Measurements from ENCODE around the gene PAK3. TPM values are rescaled to one million over a fixed set of nuclear protein-coding genes. Genes with fewer than 3 reads are reported as not detected.

Gene PAK3
- total RNA-seq, 4 donors from 2014 or later, result 1.8 to 5.0 (median 2.2) TPM

DNA sequence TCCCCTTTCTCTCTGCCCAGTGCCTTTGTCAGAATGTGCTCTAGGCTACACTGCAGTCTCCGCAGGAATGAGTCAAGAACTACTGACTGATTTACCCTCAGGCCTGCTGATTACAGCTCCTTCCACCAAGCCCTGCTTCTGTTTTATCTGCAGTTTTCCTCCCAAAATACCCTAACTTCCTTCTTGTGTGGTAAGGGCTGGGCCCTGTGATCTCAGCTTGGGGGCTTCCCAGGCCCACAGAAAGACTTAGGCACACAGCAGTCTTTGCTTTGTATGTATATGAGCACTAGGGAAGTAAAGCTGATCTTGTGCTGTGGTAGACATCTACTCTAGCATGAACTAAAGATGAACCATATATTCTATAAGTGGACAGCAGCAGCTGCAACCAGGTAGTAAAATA lies 18.8 kb downstream of the PAK3 start:
- no peaks in the 10 kb centered on the region for H3K4me1 ChIP-seq
- no peaks in the 10 kb centered on the region for H3K36me3 ChIP-seq
- TF ChIP-seq EP300 (IDR thresholded peaks at IDR 0.05) (no peak), POLR2A (IDR thresholded peaks at IDR 0.05) (no peak), POLR2AphosphoS5 (IDR thresholded peaks at IDR 0.05) (no peak)
- TF ChIP-seq, protein P1, sequence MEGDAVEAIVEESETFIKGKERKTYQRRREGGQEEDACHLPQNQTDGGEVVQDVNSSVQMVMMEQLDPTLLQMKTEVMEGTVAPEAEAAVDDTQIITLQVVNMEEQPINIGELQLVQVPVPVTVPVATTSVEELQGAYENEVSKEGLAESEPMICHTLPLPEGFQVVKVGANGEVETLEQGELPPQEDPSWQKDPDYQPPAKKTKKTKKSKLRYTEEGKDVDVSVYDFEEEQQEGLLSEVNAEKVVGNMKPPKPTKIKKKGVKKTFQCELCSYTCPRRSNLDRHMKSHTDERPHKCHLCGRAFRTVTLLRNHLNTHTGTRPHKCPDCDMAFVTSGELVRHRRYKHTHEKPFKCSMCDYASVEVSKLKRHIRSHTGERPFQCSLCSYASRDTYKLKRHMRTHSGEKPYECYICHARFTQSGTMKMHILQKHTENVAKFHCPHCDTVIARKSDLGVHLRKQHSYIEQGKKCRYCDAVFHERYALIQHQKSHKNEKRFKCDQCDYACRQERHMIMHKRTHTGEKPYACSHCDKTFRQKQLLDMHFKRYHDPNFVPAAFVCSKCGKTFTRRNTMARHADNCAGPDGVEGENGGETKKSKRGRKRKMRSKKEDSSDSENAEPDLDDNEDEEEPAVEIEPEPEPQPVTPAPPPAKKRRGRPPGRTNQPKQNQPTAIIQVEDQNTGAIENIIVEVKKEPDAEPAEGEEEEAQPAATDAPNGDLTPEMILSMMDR (IDR thresholded peaks at IDR 0.05), result no peak
- no peak overlapping the region for H3K4me3 ChIP-seq
- 80% methylated on average over 1 of the region's 1 CpG; no CpG with 5 or more reads in 1 of the 2 donors for WGBS, 2 donors (ENCODE audit: low coverage in 1 of 2)
- H3K27ac ChIP-seq, result no peak overlapping the region
- no peaks in the 10 kb centered on the region for H3K9me3 ChIP-seq
- H3K27me3 ChIP-seq, result no peaks in the 10 kb centered on the region
- ATAC-seq, result no peak

DNA sequence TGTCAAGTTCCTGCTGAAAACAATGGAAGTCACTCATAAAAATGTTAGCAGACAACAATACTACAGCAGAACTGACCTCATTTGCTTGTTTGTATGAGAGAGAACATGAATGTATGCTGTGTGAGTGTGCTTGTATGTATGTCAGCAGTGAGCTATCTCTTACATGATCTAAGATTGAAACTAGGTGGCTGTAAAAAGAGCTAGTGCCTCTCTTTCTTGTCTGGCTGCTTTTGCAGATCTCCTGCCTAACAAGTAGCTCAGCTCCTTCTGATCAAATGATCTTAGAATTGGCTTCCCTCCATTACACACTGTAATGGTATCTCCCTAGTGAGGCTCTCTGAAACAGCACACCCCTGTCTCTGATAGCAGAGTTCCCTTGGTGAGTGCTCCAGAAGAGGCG lies 20.7 kb downstream of the PAK3 start:
- Histone ChIP-seq H3K4me1 (no peaks in the 10 kb centered on the region), H3K4me3 (no peak overlapping the region), H3K27me3 (no peaks in the 10 kb centered on the region), H3K27ac (no peak overlapping the region), H3K36me3 (no peaks in the 10 kb centered on the region), H3K9me3 (no peaks in the 10 kb centered on the region)
- ATAC-seq, result no peak
- WGBS, 2 donors (ENCODE audit: low coverage in 1 of 2), result no CpG with 5 or more reads among the region's 1 CpG
- TF ChIP-seq, protein P1 (IDR thresholded peaks at IDR 0.05), result no peak
- no peak for TF ChIP-seq POLR2A (IDR thresholded peaks at IDR 0.05)

DNA sequence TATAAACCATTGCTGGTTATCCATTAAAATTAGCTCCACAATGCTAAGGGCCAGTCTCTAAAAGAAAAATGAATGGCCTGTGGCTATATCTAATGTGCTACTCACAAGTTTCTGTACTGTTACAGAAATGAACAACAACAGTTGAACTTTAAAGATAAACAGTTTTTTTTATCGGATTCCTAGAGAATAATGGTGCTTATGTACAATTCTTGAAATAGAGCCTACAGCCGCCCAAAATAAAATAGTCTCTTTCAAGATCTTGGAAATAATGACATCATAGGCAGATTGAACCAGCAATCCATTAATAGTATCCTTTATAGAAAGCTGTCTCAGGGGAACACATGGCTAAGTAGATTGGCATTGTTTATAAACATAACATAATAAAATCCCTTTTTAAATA lies 23.4 kb downstream of the PAK3 start:
- ATAC-seq, result no peak
- H3K4me3 ChIP-seq, result no peak overlapping the region
- no peaks in the 10 kb centered on the region for H3K27me3 ChIP-seq
- TF ChIP-seq POLR2A (IDR thresholded peaks at IDR 0.05) (no peak), POLR2AphosphoS5 (IDR thresholded peaks at IDR 0.05) (no peak), EP300 (IDR thresholded peaks at IDR 0.05) (no peak)
- TF ChIP-seq, protein P1 (IDR thresholded peaks at IDR 0.05), result no peak
- no peaks in the 10 kb centered on the region for H3K9me3 ChIP-seq
- H3K27ac ChIP-seq, result no peak overlapping the region
- WGBS, 2 donors (ENCODE audit: low coverage in 1 of 2), result 41 to 54% methylated on average over 2 of the region's 2 CpGs
- no peaks in the 10 kb centered on the region for H3K4me1 ChIP-seq
- H3K36me3 ChIP-seq, result no peaks in the 10 kb centered on the region

DNA sequence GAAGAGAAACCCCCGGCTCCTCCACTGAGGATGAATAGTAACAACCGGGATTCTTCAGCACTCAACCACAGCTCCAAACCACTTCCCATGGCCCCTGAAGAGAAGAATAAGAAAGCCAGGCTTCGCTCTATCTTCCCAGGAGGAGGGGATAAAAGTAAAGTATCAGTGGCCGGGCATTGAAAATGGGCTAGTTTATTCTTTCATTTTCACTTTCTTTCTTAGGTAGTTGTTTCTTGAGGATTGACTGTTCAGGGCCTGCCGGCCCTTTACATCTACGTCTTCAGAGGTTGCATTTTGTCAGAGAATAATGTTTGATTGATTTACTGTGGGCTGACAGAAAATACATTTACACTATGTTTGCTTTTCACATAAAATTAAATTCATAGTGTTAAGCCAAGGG lies 27.1 kb downstream of the PAK3 start:
- Histone ChIP-seq H3K4me3 (no peak overlapping the region), H3K27ac (no peak overlapping the region), H3K9me3 (no peaks in the 10 kb centered on the region), H3K36me3 (no peaks in the 10 kb centered on the region), H3K4me1 (no peaks in the 10 kb centered on the region), H3K27me3 (no peaks in the 10 kb centered on the region)
- 72 to 100% methylated on average over 4 to 6 of the region's 6 CpGs for WGBS, 2 donors (ENCODE audit: low coverage in 1 of 2)
- TF ChIP-seq, protein P1 (IDR thresholded peaks at IDR 0.05), result no peak
- TF ChIP-seq POLR2A (IDR thresholded peaks at IDR 0.05) (no peak), POLR2AphosphoS5 (IDR thresholded peaks at IDR 0.05) (no peak), EP300 (IDR thresholded peaks at IDR 0.05) (no peak)
- ATAC-seq, result no peak

DNA sequence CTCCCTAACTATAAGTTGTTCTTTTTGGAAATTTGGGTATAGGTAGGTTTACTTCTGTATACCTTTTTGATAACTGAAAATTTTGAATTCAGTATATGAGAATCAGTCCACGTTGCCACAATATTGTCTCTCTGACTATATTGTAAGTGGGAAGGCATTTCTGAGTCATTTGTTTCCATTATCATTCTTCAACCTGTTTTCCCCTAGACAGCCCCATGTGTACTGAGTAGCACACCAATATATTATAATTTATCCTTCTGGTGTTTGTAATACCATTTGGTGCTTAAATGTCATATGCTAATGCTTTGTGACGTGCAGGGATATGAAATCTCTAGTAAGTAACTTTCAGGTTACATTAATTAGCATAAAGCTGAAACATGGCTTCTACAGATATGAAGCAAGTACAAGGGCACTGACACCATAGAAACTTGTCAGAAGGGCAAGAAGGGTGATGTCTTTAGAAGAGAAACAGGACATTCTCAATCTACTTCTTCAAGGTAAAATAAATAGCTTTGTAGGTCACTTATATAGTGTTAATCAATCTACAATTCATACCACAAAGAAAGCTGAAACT lies 27.7 kb downstream of the PAK3 start:
- ATAC-seq, result no peak
- TF ChIP-seq POLR2AphosphoS5 (IDR thresholded peaks at IDR 0.05), result no peak
- Histone ChIP-seq H3K27ac (no peak overlapping the region), H3K4me3 (no peak overlapping the region), H3K4me1 (no peaks in the 10 kb centered on the region), H3K36me3 (no peaks in the 10 kb centered on the region), H3K27me3 (no peaks in the 10 kb centered on the region), H3K9me3 (no peaks in the 10 kb centered on the region)
- 51 to 88% methylated on average over 1 to 2 of the region's 2 CpGs for WGBS, 2 donors (ENCODE audit: low coverage in 1 of 2)
